ENCODE data around the gene KRTAP9-2.
"Not testable (repeated sequence)": the region's sequence is repeated elsewhere in the genome, so short reads cannot be mapped to it uniquely, and the experiment has no call there.

The KRTAP9-2 gene

GRCh38 chr17:41196068-41196467 lies 30.4 kb upstream of the KRTAP9-2 start:
- Histone ChIP-seq H3K4me3 (ENCODE audit: extremely low read depth, insufficient read depth, low read length, poor library complexity, severe bottlenecking) (no peak overlapping the region), H3K4me1 (ENCODE audit: control insufficient read depth, insufficient read depth, low read length, poor library complexity, severe bottlenecking) (no peaks in the 10 kb centered on the region), H3K9me3 (ENCODE audit: control insufficient read depth, low read length) (no peaks in the 10 kb centered on the region), H3K27ac (ENCODE audit: low read depth, low read length, severe bottlenecking) (no peak overlapping the region), H3K36me3 (ENCODE audit: control insufficient read depth, insufficient read depth, low read length) (no peaks in the 10 kb centered on the region)
- WGBS, 2 experiments (ENCODE audit: insufficient coverage in 2 of 2) = no CpG with 5 or more reads among the region's 1 CpG

GRCh38 chr17:41199421-41200078 lies 26.9 kb upstream of the KRTAP9-2 start:
- Histone ChIP-seq H3K4me1 (ENCODE audit: control insufficient read depth, insufficient read depth, low read length, poor library complexity, severe bottlenecking) (no peaks in the 10 kb centered on the region), H3K36me3 (ENCODE audit: control insufficient read depth, insufficient read depth, low read length) (no peaks in the 10 kb centered on the region), H3K9me3 (ENCODE audit: control insufficient read depth, low read length) (no peaks in the 10 kb centered on the region), H3K27ac (ENCODE audit: low read depth, low read length, severe bottlenecking) (no peak overlapping the region), H3K4me3 (ENCODE audit: extremely low read depth, insufficient read depth, low read length, poor library complexity, severe bottlenecking) (no peak overlapping the region)
- WGBS, 2 experiments (ENCODE audit: insufficient coverage in 2 of 2) = 59 to 60% methylated on average over 3 of the region's 5 CpGs

DNA sequence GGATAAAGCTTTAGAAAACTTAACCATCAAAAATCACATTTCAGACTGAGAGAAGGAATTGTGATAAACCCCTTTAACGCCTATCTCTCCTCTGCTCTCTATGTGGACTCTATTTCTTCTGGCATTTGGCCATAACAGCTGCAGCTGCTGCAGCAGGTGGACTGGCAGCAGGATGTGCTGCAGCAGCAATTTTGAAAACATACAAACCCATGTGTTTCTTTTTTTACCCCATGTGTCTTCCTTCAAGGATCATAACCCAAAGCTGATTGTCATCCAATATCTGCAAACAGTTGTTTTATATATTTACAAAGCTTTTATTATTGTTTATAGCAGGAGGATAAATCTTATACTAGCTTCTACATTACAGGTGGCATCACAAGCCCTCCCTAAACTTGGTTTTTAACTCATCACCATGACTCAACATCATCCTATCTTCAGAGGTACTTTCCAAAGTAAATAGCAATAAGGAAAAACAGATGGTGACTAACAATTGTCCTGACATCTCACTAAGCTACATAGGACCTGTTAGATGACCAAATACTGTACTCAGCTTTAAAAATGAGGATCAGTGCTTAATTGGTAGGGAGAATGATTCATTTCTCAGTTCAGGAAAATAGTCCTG lies 14.5 kb upstream of the KRTAP9-2 start:
- Histone ChIP-seq H3K36me3 (ENCODE audit: control insufficient read depth, insufficient read depth, low read length) (no peaks in the 10 kb centered on the region), H3K4me3 (ENCODE audit: extremely low read depth, insufficient read depth, low read length, poor library complexity, severe bottlenecking) (no peak overlapping the region), H3K9me3 (ENCODE audit: control insufficient read depth, low read length) (no peaks in the 10 kb centered on the region), H3K27ac (ENCODE audit: low read depth, low read length, severe bottlenecking) (no peak overlapping the region), H3K4me1 (ENCODE audit: control insufficient read depth, insufficient read depth, low read length, poor library complexity, severe bottlenecking) (no peaks in the 10 kb centered on the region)
- 88 to 90% methylated on average over 1 of the region's 1 CpG for WGBS, 2 experiments (ENCODE audit: insufficient coverage in 2 of 2)

- Histone ChIP-seq H3K4me1 (ENCODE audit: control insufficient read depth, insufficient read depth, low read length, poor library complexity, severe bottlenecking) (no peaks in the 10 kb centered on the region), H3K4me3 (ENCODE audit: extremely low read depth, insufficient read depth, low read length, poor library complexity, severe bottlenecking) (no peak overlapping the region), H3K9me3 (ENCODE audit: control insufficient read depth, low read length) (no peaks in the 10 kb centered on the region), H3K36me3 (ENCODE audit: control insufficient read depth, insufficient read depth, low read length) (no peaks in the 10 kb centered on the region), H3K27ac (ENCODE audit: low read depth, low read length, severe bottlenecking) (no peak overlapping the region)
- 90 to 91% methylated on average over 5 to 7 of the region's 7 CpGs for WGBS, 2 experiments (ENCODE audit: insufficient coverage in 2 of 2)
These were observed 13.8 kb upstream of the KRTAP9-2 start for GRCh38 chr17:41212524-41213169.

GRCh38 chr17:41215681-41216080 lies 10.8 kb upstream of the KRTAP9-2 start:
- Histone ChIP-seq H3K4me3 (ENCODE audit: extremely low read depth, insufficient read depth, low read length, poor library complexity, severe bottlenecking) (no peak overlapping the region), H3K9me3 (ENCODE audit: control insufficient read depth, low read length) (no peaks in the 10 kb centered on the region), H3K4me1 (ENCODE audit: control insufficient read depth, insufficient read depth, low read length, poor library complexity, severe bottlenecking) (no peaks in the 10 kb centered on the region), H3K36me3 (ENCODE audit: control insufficient read depth, insufficient read depth, low read length) (no peaks in the 10 kb centered on the region), H3K27ac (ENCODE audit: low read depth, low read length, severe bottlenecking) (no peak overlapping the region)
- WGBS, 2 experiments (ENCODE audit: insufficient coverage in 2 of 2) = no CpG with 5 or more reads among the region's 1 CpG

GRCh38 chr17:41223821-41224220 lies 2.6 kb upstream of the KRTAP9-2 start:
- WGBS, 2 experiments (ENCODE audit: insufficient coverage in 2 of 2) = 67% methylated on average over 1 of the region's 2 CpGs; no CpG with 5 or more reads in 1 of the 2 experiments
- H3K9me3 ChIP-seq (ENCODE audit: control insufficient read depth, low read length) = no peaks in the 10 kb centered on the region
- H3K4me1 ChIP-seq (ENCODE audit: control insufficient read depth, insufficient read depth, low read length, poor library complexity, severe bottlenecking) = no peaks in the 10 kb centered on the region
- H3K27ac ChIP-seq (ENCODE audit: low read depth, low read length, severe bottlenecking) = no peak overlapping the region
- H3K4me3 ChIP-seq (ENCODE audit: extremely low read depth, insufficient read depth, low read length, poor library complexity, severe bottlenecking) = no peak overlapping the region
- H3K36me3 ChIP-seq (ENCODE audit: control insufficient read depth, insufficient read depth, low read length) = no peaks in the 10 kb centered on the region

- no peak overlapping the region for H3K27ac ChIP-seq (ENCODE audit: low read depth, low read length, severe bottlenecking)
- 79 to 80% methylated on average over 2 to 3 of the region's 6 CpGs for WGBS, 2 experiments (ENCODE audit: insufficient coverage in 2 of 2)
- no peak overlapping the region for H3K4me3 ChIP-seq (ENCODE audit: extremely low read depth, insufficient read depth, low read length, poor library complexity, severe bottlenecking)
- H3K36me3 ChIP-seq (ENCODE audit: control insufficient read depth, insufficient read depth, low read length) = no peaks in the 10 kb centered on the region
- no peaks in the 10 kb centered on the region for H3K4me1 ChIP-seq (ENCODE audit: control insufficient read depth, insufficient read depth, low read length, poor library complexity, severe bottlenecking)
- no peaks in the 10 kb centered on the region for H3K9me3 ChIP-seq (ENCODE audit: control insufficient read depth, low read length)
These were observed 397 bp upstream of the KRTAP9-2 start for GRCh38 chr17:41226051-41226450.

DNA sequence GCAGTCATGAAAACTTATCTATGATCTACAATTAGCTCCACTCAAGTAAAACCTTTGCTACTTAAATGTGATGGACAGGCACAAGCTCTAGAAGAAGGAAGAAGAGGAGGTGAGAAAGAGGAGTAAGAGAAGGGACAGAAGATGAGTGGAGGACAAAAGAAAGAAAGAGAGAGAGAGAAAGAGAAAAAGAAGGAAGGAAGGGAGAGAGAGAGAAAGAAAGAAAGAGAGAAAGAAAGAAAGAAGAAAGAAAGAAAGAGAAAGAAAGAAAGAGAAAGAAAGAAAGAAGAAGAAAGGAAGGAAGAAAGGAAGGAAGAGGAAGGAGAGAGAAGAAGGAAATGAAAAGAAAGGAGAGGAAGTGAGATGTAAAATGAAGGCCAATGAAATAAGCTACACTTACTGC lies 3.6 kb downstream of the KRTAP9-2 start:
- H3K36me3 ChIP-seq (ENCODE audit: control insufficient read depth, insufficient read depth, low read length) = no peaks in the 10 kb centered on the region

DNA sequence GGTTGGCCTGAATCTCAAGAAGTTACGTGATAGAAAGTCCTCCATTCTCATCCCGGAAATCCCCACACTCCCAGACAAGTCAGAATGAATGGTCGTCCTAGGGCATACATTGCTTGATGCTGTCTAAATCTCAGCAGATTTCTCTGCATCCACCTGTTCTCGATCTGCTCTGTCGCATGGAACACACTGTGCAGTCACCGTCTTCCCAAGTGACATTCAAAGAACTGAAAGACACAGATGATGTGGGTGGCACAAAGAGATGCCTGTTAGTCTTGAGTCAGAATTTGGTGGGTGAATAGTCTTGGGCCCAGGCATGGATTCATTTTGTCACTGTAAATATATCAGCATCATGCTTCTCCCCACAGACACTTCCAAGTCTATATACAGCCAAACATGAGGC lies 5.3 kb downstream of the KRTAP9-2 start:
- Histone ChIP-seq H3K9me3 (ENCODE audit: control insufficient read depth, low read length) (no peaks in the 10 kb centered on the region), H3K27ac (ENCODE audit: low read depth, low read length, severe bottlenecking) (no peak overlapping the region), H3K4me3 (ENCODE audit: extremely low read depth, insufficient read depth, low read length, poor library complexity, severe bottlenecking) (no peak overlapping the region), H3K4me1 (ENCODE audit: control insufficient read depth, insufficient read depth, low read length, poor library complexity, severe bottlenecking) (no peaks in the 10 kb centered on the region), H3K36me3 (ENCODE audit: control insufficient read depth, insufficient read depth, low read length) (no peaks in the 10 kb centered on the region)
- 87% methylated on average over 6 of the region's 6 CpGs for WGBS, 2 experiments (ENCODE audit: insufficient coverage in 2 of 2)

More for the DNA sequence above, 3.6 kb downstream of the KRTAP9-2 start:
- Histone ChIP-seq H3K9me3 (ENCODE audit: control insufficient read depth, low read length) (no peaks in the 10 kb centered on the region), H3K4me3 (ENCODE audit: extremely low read depth, insufficient read depth, low read length, poor library complexity, severe bottlenecking) (no peak overlapping the region), H3K27ac (ENCODE audit: low read depth, low read length, severe bottlenecking) (no peak overlapping the region), H3K4me1 (ENCODE audit: control insufficient read depth, insufficient read depth, low read length, poor library complexity, severe bottlenecking) (no peaks in the 10 kb centered on the region)

DNA sequence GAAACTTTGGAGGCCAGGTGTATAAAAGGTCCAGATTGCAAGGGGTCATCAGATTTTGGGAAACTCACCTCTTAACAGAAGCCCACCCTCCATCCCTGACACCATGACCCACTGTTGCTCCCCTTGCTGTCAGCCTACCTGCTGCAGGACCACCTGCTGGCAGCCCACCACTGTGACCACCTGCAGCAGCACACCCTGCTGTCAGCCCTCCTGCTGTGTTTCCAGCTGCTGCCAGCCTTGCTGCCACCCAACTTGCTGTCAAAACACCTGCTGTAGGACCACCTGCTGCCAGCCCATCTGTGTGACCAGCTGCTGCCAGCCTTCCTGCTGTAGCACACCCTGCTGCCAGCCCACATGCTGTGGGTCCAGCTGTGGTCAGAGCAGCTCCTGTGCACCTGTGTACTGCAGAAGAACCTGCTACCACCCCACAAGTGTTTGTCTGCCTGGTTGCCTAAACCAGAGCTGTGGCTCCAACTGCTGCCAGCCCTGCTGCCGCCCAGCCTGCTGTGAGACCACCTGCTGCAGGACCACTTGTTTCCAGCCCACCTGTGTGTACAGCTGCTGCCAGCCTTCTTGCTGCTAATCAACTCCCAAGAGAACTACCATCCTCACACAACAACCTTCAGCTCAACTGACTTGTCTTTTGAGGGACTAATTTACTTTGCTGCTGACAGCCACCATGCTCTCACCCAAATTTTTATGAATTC lies 6.1 kb downstream of the KRTAP9-2 start, which contains the start of gene KRTAP9-3:
Gene KRTAP9-3 (plus strand): TSS at position 51 of the 707 bp plus-strand sequence. CDS start 53 bp downstream, at position 104.
- not testable (repeated sequence) for H3K27ac ChIP-seq (ENCODE audit: low read depth, low read length, severe bottlenecking); H3K4me3 ChIP-seq (ENCODE audit: extremely low read depth, insufficient read depth, low read length, poor library complexity, severe bottlenecking); H3K4me1 ChIP-seq (ENCODE audit: control insufficient read depth, insufficient read depth, low read length, poor library complexity, severe bottlenecking); H3K36me3 ChIP-seq (ENCODE audit: control insufficient read depth, insufficient read depth, low read length); H3K9me3 ChIP-seq (ENCODE audit: control insufficient read depth, low read length)
- WGBS, 2 experiments (ENCODE audit: insufficient coverage in 2 of 2) = 86 to 93% methylated on average over 1 of the region's 1 CpG

Measured in mesodermal cell (in vitro differentiated cells).